ENCODE data around the gene TMEM250. TPM values are rescaled to one million over a fixed set of nuclear protein-coding genes. Genes with fewer than 3 reads are reported as not detected.

The TMEM250 gene
- polyA plus RNA-seq, 1 of the 3 experiments (the other 2 are of a cell fraction) = 25.9 TPM

GRCh38 chr9:136145580-136145979, 26.9 kb upstream of the TMEM250 start:
- H3F3A ChIP-seq (replicated peaks; ENCODE audit: insufficient read depth) = no peaks in the 10 kb centered on the region
- no peak overlapping the region for H3K4me2 ChIP-seq
- H3K4me3 ChIP-seq (ENCODE audit: low read depth in 2 of 2, low read length in 1 of 2) = no peak overlapping the region
- ChIA-PET POLR2A (no interaction called here), CTCF (interaction anchor here (1.1 to 2.5 kb wide), 3 partner anchors 11 to 25 kb away, joined by 3 to 10 read pairs (median 5); no protein-coding TSS in a partner anchor)
- H3K79me2 ChIP-seq (ENCODE audit: insufficient read depth) = no peaks in the 10 kb centered on the region
- no peak overlapping the region for H2AFZ ChIP-seq (ENCODE audit: low read depth)
- H3K9ac ChIP-seq = no peak overlapping the region
- H3K27ac ChIP-seq (ENCODE audit: low read depth in 2 of 2, low read length in 1 of 2) = no peak overlapping the region
- no peaks in the 10 kb centered on the region for H3K9me2 ChIP-seq
- no peaks in the 10 kb centered on the region for H3K9me3 ChIP-seq
- no peaks in the 10 kb centered on the region for H3K4me1 ChIP-seq (ENCODE audit: control insufficient read depth in 1 of 2, insufficient read depth in 2 of 2, low read depth in 1 of 2, low read length in 1 of 2)
- peaks cover 27% of the 10 kb centered on the region; the same call in 1 of the 2 replicates for H3K27me3 ChIP-seq (ENCODE audit: insufficient read depth)
- TF ChIP-seq GATA2 (CRISPR knock-in tag; IDR thresholded peaks at IDR 0.05) (no peak), SIN3A (IDR thresholded peaks at IDR 0.05; ENCODE audit: borderline replicate concordance, low read depth, low read length) (no peak), ZBTB33 (IDR thresholded peaks at IDR 0.05; ENCODE audit: borderline replicate concordance, low read depth) (no peak), FOSL2 (IDR thresholded peaks at IDR 0.05; ENCODE audit: borderline replicate concordance, low read depth) (no peak), MEF2A (IDR thresholded peaks at IDR 0.05; ENCODE audit: borderline replicate concordance, low read depth) (no peak), TAF1 (IDR thresholded peaks at IDR 0.05; ENCODE audit: borderline replicate concordance, low read depth, low read length) (no peak), RFX5 (IDR thresholded peaks at IDR 0.05; ENCODE audit: low read length) (no peak), POLR2AphosphoS5 (IDR thresholded peaks at IDR 0.05; ENCODE audit: low read depth, low read length) (no peak), RXRA (IDR thresholded peaks at IDR 0.05; ENCODE audit: borderline replicate concordance, low read depth) (no peak), CHD2 (IDR thresholded peaks at IDR 0.05; ENCODE audit: low read length, partially characterized antibody) (no peak), ELF1 (IDR thresholded peaks at IDR 0.05) (no peak), EP300 (IDR thresholded peaks at IDR 0.05; ENCODE audit: borderline replicate concordance in 1 of 2, low read depth in 1 of 2, low read length in 1 of 2) (no peak), USF2 (IDR thresholded peaks at IDR 0.05; ENCODE audit: borderline replicate concordance, low read depth, low read length) (no peak), RCOR1 (IDR thresholded peaks at IDR 0.05; ENCODE audit: low read length) (no peak), TCF12 (IDR thresholded peaks at IDR 0.05) (no peak), NFIC (IDR thresholded peaks at IDR 0.05; ENCODE audit: borderline replicate concordance) (no peak)
- TF ChIP-seq, protein P1, sequence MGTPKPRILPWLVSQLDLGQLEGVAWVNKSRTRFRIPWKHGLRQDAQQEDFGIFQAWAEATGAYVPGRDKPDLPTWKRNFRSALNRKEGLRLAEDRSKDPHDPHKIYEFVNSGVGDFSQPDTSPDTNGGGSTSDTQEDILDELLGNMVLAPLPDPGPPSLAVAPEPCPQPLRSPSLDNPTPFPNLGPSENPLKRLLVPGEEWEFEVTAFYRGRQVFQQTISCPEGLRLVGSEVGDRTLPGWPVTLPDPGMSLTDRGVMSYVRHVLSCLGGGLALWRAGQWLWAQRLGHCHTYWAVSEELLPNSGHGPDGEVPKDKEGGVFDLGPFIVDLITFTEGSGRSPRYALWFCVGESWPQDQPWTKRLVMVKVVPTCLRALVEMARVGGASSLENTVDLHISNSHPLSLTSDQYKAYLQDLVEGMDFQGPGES (IDR thresholded peaks at IDR 0.05; ENCODE audit: low read depth, low read length) = no peak
- TF ChIP-seq, protein P2, sequence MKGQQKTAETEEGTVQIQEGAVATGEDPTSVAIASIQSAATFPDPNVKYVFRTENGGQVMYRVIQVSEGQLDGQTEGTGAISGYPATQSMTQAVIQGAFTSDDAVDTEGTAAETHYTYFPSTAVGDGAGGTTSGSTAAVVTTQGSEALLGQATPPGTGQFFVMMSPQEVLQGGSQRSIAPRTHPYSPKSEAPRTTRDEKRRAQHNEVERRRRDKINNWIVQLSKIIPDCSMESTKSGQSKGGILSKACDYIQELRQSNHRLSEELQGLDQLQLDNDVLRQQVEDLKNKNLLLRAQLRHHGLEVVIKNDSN (IDR thresholded peaks at IDR 0.05; ENCODE audit: borderline replicate concordance, low read depth) = no peak
- TF ChIP-seq, protein P3, sequence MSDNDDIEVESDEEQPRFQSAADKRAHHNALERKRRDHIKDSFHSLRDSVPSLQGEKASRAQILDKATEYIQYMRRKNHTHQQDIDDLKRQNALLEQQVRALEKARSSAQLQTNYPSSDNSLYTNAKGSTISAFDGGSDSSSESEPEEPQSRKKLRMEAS (IDR thresholded peaks at IDR 0.05; ENCODE audit: low read depth) = no peak
- H3K36me3 ChIP-seq (replicated peaks in 1 of 2; ENCODE audit: control insufficient read depth in 1 of 2, insufficient read depth in 2 of 2, low read length in 1 of 2) = no peaks in the 10 kb centered on the region
- DNase-seq = no peak
- no peaks in the 10 kb centered on the region for H4K20me1 ChIP-seq (ENCODE audit: insufficient read depth)
- WGBS (ENCODE audit: low lambda C conversion rate) = 34% methylated on average over 5 of the region's 5 CpGs

Data from SK-N-SH (cell line).